Stimulated activated CD8-positive, alpha-beta memory T cell treated with anti-CD3 and anti-CD28 coated beads, Interleukin-4, amount 100 ng/mL, for 1 hour (primary cell): ENCODE data around the gene RGS5.

Experiments used
- DNase-seq, 2 donors: peaks; one replicate each; pipeline ENCODE4 v3.0.0-alpha.2; 2020; ENCODE audit warnings: low read depth in 2 of 2, low spot score in 1 of 2

RGS5 gene

GRCh38 chr1:163145435-163145834 is 57.3 kb downstream of the RGS5 start:
- DNase-seq, result no peak

- DNase-seq, result no peak
These were observed 58.3 kb downstream of the RGS5 start for GRCh38 chr1:163144418-163144817.

- no peak for DNase-seq
These were observed 60.6 kb downstream of the RGS5 start for GRCh38 chr1:163142152-163142551.

GRCh38 chr1:163141556-163141955 is 61.2 kb downstream of the RGS5 start:
- no peak for DNase-seq

GRCh38 chr1:163137556-163138265 is 65.0 kb downstream of the RGS5 start:
- DNase-seq, result no peak

- no peak for DNase-seq
These were observed 70.7 kb downstream of the RGS5 start for GRCh38 chr1:163131981-163132380.

GRCh38 chr1:163130225-163130856 is 72.4 kb downstream of the RGS5 start:
- no peak for DNase-seq

- DNase-seq, result no peak
These were observed 74.4 kb downstream of the RGS5 start for GRCh38 chr1:163128282-163128681.

- no peak for DNase-seq
These were observed 77.9 kb downstream of the RGS5 start for GRCh38 chr1:163124812-163125211.

GRCh38 chr1:163120372-163120771 is 82.3 kb downstream of the RGS5 start:
- DNase-seq, result no peak

GRCh38 chr1:163119707-163120106 is 83.0 kb downstream of the RGS5 start:
- no peak for DNase-seq

- no peak for DNase-seq
These were observed 86.8 kb downstream of the RGS5 start for GRCh38 chr1:163115887-163116286.

- DNase-seq, result no peak
These were observed 95.1 kb downstream of the RGS5 start for GRCh38 chr1:163107655-163108054.

GRCh38 chr1:163106364-163106987 is 96.2 kb downstream of the RGS5 start:
- no peak for DNase-seq

- no peak for DNase-seq
These were observed 98.2 kb downstream of the RGS5 start for GRCh38 chr1:163104385-163105099.

GRCh38 chr1:163102590-163102989 is 100.1 kb downstream of the RGS5 start:
- no peak for DNase-seq

- no peak for DNase-seq
These were observed 107.5 kb downstream of the RGS5 start for GRCh38 chr1:163095213-163095612.

- DNase-seq, result no peak
These were observed 108.1 kb downstream of the RGS5 start for GRCh38 chr1:163094589-163094988.

GRCh38 chr1:163094182-163094581 is 108.5 kb downstream of the RGS5 start:
- no peak for DNase-seq

GRCh38 chr1:163093579-163093978 is 109.1 kb downstream of the RGS5 start:
- DNase-seq, result no peak

- DNase-seq, result no peak
These were observed 109.5 kb downstream of the RGS5 start for GRCh38 chr1:163093169-163093568.
